Measurements from ENCODE around the gene NUDT19.

DNA sequence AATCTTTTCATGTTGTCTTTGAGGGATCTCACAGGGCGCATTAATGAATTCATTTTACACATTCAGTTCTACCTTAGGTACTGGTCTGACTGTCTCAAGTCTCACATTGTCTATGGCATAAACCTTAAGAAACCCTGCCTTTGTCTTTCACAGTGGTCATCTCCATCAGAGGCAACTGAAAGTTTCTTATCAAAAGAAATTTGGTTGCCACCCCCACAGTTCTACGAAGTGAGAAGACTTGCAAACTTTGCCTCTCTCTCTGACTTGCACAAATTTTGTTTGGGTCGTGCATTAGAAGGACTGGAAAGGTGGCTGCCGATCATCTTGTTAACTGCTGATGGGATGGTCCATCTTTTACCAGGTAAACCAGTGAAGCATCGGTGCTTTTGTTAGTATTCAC, 17.4 kb downstream of the NUDT19 start:
- TF ChIP-seq, protein P1, sequence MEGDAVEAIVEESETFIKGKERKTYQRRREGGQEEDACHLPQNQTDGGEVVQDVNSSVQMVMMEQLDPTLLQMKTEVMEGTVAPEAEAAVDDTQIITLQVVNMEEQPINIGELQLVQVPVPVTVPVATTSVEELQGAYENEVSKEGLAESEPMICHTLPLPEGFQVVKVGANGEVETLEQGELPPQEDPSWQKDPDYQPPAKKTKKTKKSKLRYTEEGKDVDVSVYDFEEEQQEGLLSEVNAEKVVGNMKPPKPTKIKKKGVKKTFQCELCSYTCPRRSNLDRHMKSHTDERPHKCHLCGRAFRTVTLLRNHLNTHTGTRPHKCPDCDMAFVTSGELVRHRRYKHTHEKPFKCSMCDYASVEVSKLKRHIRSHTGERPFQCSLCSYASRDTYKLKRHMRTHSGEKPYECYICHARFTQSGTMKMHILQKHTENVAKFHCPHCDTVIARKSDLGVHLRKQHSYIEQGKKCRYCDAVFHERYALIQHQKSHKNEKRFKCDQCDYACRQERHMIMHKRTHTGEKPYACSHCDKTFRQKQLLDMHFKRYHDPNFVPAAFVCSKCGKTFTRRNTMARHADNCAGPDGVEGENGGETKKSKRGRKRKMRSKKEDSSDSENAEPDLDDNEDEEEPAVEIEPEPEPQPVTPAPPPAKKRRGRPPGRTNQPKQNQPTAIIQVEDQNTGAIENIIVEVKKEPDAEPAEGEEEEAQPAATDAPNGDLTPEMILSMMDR (IDR thresholded peaks at IDR 0.05), result no peak
- TF ChIP-seq POLR2A (IDR thresholded peaks at IDR 0.05), result no peak

Measured in testis (tissue), 2 donors.